Measurements from ENCODE around the gene FAR1.
"Not testable (repeated sequence)": the region's sequence is repeated elsewhere in the genome, so short reads cannot be mapped to it uniquely, and the experiment has no call there.

FAR1 gene

GRCh38 chr11:13668102-13668956 lies at the start of gene FAR1:
FAR1 (plus strand) TSS chr11:13668668; CDS start chr11:13694766, 26,098 bp downstream.
- DNase-seq (ENCODE audit: low spot score), result peak; percentile 99

GRCh38 chr11:13620063-13620462 lies 48.4 kb upstream of the FAR1 start:
- no peak for DNase-seq (ENCODE audit: low spot score)

DNA sequence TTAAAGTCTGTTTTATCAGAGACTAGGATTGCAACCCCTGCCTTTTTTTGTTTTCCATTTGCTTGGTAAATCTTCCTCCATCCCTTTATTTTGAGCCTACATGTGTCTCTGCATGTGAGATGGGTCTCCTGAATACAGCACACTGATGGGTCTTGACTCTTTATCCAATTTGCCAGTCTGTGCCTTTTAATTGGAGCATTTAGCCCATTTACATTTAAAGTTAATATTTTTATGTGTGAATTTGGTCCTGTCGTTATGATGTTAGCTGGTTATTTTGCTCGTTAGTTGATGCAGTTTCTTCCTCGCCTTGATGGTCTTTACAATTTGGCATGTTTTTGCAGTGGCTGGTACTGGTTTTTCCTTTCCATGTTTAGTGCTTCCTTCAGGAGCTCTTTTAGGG lies 41.6 kb upstream of the FAR1 start:
- not testable (repeated sequence) for DNase-seq (ENCODE audit: low spot score)

- not testable (repeated sequence) for DNase-seq (ENCODE audit: low spot score)
Measured at GRCh38 chr11:13628634-13629033, 39.8 kb upstream of the FAR1 start.

DNA sequence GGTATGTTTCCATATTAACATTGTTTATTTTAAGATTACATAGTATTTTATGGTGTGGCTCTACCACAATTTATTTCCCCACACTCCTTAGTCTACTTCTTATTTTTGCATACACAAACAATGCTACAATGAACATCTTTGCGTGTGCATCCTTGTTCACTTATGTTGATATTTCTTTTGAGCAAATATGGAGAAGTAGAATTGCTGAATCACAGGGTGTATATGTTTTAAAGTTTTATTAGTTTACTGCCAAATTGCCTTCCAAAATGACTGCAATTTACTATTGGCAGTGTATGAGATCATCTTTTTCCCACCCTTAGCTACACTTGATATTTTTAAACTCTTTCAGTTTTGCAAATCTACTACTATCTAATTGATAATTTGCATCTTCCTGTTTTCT lies 38.7 kb upstream of the FAR1 start:
- DNase-seq (ENCODE audit: low spot score), result no peak

- no peak for DNase-seq (ENCODE audit: low spot score)
Measured at GRCh38 chr11:13635290-13635689, 33.2 kb upstream of the FAR1 start.

- no peak for DNase-seq (ENCODE audit: low spot score)
Measured at GRCh38 chr11:13635804-13636203, 32.7 kb upstream of the FAR1 start.

DNA sequence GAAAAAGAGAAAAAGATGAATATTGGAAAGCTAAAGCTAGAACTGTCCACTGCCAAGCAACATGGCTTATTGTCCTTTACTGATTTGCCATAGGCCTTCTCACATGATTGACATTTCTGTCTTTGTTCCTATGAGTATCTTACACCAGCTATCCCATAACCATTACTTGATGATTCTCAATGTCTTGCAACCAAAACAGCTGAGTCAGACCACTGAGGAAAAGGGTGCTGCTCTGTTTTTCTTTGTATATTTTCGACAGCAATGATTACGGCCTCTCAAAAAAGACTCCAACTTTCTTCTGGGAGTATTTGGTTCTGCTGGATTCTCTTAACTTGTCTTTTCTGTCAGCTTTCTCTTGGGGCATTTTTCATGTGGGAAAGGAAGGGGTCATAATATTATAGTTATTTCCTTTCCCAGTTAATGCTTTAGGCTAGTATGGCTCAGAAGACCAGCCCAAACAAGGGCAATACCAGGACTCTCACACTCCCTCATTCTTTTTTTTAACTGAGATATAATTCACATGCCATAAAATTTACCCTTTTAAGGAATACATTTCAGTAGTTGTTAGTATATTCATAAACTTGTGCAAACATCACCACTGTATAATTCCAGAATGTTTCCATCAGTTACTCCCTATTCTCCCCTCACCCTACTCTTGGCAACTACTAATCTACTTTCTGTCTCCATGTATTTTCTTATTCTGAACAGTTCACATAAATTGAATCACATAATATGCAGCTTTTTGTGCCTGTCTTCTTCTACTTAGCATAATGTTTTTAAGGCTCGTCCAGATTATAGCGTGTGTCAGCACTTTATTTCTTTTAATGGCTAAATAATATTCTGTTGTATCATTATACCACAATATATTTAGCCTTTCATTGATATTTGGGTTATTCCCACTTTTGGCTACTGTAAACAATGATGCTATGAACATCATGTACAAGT lies 31.1 kb upstream of the FAR1 start:
- DNase-seq (ENCODE audit: low spot score), result no peak

GRCh38 chr11:13638422-13638821 lies 30.0 kb upstream of the FAR1 start:
- no peak for DNase-seq (ENCODE audit: low spot score)

GRCh38 chr11:13644997-13645687 lies 23.3 kb upstream of the FAR1 start:
- no peak for DNase-seq (ENCODE audit: low spot score)

- DNase-seq (ENCODE audit: low spot score), result no peak
Measured at GRCh38 chr11:13647391-13647790, 21.1 kb upstream of the FAR1 start.

GRCh38 chr11:13649619-13650018 lies 18.8 kb upstream of the FAR1 start:
- DNase-seq (ENCODE audit: low spot score), result no peak

DNA sequence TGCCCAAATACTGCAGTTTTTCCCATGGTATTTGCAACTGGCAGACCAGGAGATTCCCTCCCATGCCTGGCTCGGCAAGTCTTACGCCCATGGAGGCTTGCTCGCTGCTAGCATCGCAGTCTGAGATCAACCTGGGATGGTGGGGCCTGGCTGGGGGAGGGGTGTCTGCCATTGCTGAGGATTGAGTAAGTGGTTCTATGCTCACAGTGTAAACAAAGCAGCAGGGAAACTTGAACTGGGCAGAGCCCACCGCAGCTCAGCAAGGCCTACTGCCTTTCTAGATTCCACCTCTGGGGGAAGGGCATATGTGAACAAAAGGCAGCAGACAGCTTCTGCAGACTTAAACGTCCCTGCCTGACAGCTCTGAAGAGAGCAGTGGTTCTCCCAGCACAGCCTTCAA lies 17.0 kb upstream of the FAR1 start:
- DNase-seq (ENCODE audit: low spot score), result not testable (repeated sequence)

GRCh38 chr11:13661074-13661623 lies 7.3 kb upstream of the FAR1 start:
- DNase-seq (ENCODE audit: low spot score), result no peak

DNA sequence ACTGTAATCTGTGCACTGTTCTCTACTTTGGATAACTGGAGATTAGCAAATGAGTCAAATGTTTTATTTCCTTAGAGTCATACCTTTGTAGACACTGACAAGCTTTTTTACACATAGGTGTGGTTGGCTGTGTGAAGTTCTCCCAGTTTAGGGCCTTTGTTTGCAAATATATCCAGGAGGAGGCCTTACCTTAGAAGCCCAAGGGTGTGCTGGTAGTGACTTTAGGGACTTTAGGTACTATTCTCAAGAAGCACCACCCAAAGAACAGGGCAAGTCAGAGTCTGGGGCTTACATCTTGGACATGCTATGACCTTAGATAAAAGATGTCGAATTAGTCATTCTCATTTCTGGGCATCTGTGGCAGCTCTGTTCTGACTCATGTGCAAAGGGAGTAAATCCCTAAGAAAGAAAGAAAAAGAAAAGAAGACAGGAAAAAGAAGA lies 4.8 kb upstream of the FAR1 start:
- no peak for DNase-seq (ENCODE audit: low spot score)

GRCh38 chr11:13664351-13664750 lies 4.1 kb upstream of the FAR1 start:
- DNase-seq (ENCODE audit: low spot score), result no peak

DNA sequence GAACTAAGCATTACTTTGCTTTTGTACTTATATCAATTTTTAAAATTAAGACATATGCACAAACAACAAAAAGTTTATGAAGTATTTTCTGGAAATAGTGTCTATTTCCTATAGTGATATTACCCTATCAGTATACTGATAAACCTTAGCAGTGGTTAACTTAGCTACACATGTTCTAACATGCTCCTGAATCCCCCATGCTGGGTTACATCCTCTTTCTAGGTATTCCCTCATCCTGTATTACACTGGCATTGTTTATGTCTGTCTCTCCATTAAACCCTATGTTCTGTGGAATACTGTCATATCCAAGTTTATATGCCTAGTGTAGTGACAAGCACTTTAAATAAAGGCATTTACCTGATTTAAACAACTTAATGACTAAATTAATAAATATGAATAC lies 1.8 kb upstream of the FAR1 start:
- DNase-seq (ENCODE audit: low spot score), result no peak

DNA sequence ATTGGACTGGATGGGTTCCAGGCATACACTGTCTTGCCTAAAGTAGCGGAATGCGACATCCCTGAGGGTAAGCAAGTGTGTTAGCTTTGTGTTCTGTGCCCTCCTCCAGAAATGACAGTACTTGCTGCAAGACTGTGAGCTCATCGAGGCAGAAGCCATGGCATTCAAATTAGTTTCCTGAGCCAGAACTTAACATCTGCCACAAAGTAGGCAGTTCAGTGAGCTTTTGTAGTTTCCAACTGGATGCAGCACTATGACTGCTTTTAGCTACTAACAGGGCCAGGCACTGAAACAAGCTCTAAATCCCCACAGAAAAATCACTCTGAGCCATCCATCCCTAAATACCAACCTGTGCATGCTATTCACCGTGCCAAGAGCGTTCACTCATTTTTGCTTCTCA lies 1.2 kb upstream of the FAR1 start:
- no peak for DNase-seq (ENCODE audit: low spot score)

- DNase-seq (ENCODE audit: low spot score), result peak; percentile 23
Measured at GRCh38 chr11:13667795-13668101, 720 bp upstream of the FAR1 start.

GRCh38 chr11:13668957-13669521 lies 571 bp downstream of the FAR1 start:
- peak; percentile 67 for DNase-seq (ENCODE audit: low spot score)

DNA sequence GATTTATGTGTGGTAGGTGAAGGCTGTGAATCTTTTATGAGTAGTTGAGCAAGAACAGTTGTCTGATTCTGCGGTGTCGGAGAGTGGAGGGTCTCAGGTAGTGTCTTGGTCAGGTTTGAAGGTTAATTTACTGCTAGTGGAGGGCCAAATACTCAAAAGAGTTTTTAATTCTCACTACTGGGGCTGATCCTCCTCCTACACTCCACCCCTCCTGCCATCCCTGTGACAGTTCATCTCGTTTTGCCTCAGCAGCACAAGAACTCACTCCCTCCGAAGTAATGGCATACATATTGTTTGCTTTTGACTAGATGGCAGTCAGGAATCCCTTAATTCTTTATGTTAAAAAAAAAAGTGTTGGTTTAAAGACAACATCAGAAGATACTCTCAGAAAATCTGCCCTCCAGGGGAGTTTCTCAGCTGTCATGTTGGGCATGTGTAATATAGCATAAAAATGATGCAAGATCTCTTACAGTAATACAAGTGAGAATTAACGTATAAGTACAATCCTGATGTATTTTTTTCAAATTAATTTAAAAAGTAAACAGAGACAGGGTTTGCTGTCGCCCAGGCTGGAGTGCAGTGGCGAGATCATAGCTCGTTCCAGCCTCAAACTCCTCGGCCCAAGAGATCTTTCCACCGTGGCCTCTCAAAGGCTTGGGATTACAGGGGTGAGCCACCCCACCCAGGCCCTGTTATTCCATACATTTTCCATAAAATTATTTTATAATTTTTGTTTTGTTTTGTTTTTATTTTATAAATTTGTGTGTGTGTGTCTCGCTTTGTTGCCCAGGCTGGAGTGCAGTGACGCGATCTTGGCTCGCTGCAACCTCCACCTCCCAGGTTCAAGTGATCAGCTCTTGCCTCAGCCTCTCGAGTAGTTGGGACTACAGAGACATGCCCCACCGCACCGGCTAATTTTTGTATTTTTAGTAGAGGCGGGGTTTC lies 1.3 kb downstream of the FAR1 start:
- DNase-seq (ENCODE audit: low spot score), result peak; percentile 6
